ENCODE measurements around the gene CDK5R2.

- TF ChIP-seq CREB5 (CRISPR knock-in tag; IDR thresholded peaks at IDR 0.05; ENCODE audit: low read depth), result no peak
- TF ChIP-seq ZC3H10 (CRISPR knock-in tag; IDR thresholded peaks at IDR 0.05), result no peak
- TF ChIP-seq BACH2 (CRISPR knock-in tag; IDR thresholded peaks at IDR 0.05; ENCODE audit: borderline replicate concordance), result no peak
- TF ChIP-seq RARB (CRISPR knock-in tag; IDR thresholded peaks at IDR 0.05), result no peak
- TF ChIP-seq ZNF565 (CRISPR knock-in tag; conservative IDR thresholded peaks at IDR 0.05; ENCODE audit: low read depth), result no peak
- no peak for TF ChIP-seq PATZ1 (CRISPR knock-in tag; IDR thresholded peaks at IDR 0.05; ENCODE audit: borderline replicate concordance)
- no peak for TF ChIP-seq ISL1 (CRISPR knock-in tag; IDR thresholded peaks at IDR 0.05)
- no peak for TF ChIP-seq ZFP30 (CRISPR knock-in tag; IDR thresholded peaks at IDR 0.05)
- no peak for TF ChIP-seq TOX (CRISPR knock-in tag; IDR thresholded peaks at IDR 0.05; ENCODE audit: borderline replicate concordance)
- no peak for TF ChIP-seq ZNF70 (CRISPR knock-in tag; IDR thresholded peaks at IDR 0.05)
- no peak for TF ChIP-seq ZNF8 (CRISPR knock-in tag; IDR thresholded peaks at IDR 0.05)
- TF ChIP-seq POU6F1 (CRISPR knock-in tag; IDR thresholded peaks at IDR 0.05; ENCODE audit: borderline replicate concordance, low read depth), result no peak
- TF ChIP-seq TCF4 (CRISPR knock-in tag; IDR thresholded peaks at IDR 0.05; ENCODE audit: borderline replicate concordance), result no peak
Measured at GRCh38 chr2:218910741-218911140, 48.7 kb upstream of the CDK5R2 start.
